Vagina (tissue), 2 donors: ENCODE results near the gene CAPN12. TPM values are rescaled to one million over a fixed set of nuclear protein-coding genes. Genes with fewer than 3 reads are reported as not detected.

Experiments
- DNase-seq, 2 donors: peaks; one replicate each; pipeline ENCODE4 v3.0.0-alpha.2; 2017; ENCODE audit errors: extremely low spot score in 2 of 2
- H3K27ac ChIP-seq: fragments of 200-600 bp; sonication (generic); one replicate; pipeline ENCODE4 v1.5.1; 2019
- H3K27me3 ChIP-seq: fragments of 200-600 bp; sonication (generic); one replicate; pipeline ENCODE4 v1.5.1; 2019
- H3K36me3 ChIP-seq, 2 donors: fragments of 200-600 bp; sonication (generic); one replicate each; pipeline ENCODE4 v1.5.1; 2017 to 2019
- H3K4me1 ChIP-seq: fragments of 200-600 bp; sonication (generic); one replicate; pipeline ENCODE4 v1.5.1; 2019
- H3K4me3 ChIP-seq, 2 donors: fragments of 200-600 bp; sonication (generic); 1 replicate in 1 of 2; 2 replicates in 1 of 2; pipeline ENCODE4 v1.5.1; 2016 to 2019
- H3K9me3 ChIP-seq: fragments of 200-600 bp; sonication (generic); one replicate; pipeline ENCODE4 v1.5.1; 2019
- CTCF ChIP-seq, 3 experiments: fragments of 450-650 bp in 2 of 3; fragments of 200-600 bp in 1 of 3; sonication (generic) in 1 of 3; IDR thresholded peaks; one replicate each; pipeline ENCODE4 v1.5.1; 2017 to 2019; ENCODE audit warnings: antibody characterized with exemption in 3 of 3, mild to moderate bottlenecking in 2 of 3, moderate library complexity in 2 of 3
- POLR2A ChIP-seq, 2 donors: fragments of 450-650 bp; IDR thresholded peaks; one replicate each; pipeline ENCODE4 v1.6.1; 2017; ENCODE audit warnings: antibody characterized with exemption in 2 of 2, mild to moderate bottlenecking in 2 of 2, moderate library complexity in 2 of 2
- POLR2AphosphoS5 ChIP-seq, 2 donors: sonication (generic); formaldehyde crosslinking; IDR thresholded peaks; one replicate each; pipeline ENCODE4 v1.9.0; 2017; ENCODE audit warnings: antibody characterized with exemption in 2 of 2, mild to moderate bottlenecking in 2 of 2, low read depth in 1 of 2; ENCODE audit not compliant: insufficient read depth in 1 of 2
- intact Hi-C: fragments of 100-400 bp; cut with DNase I; formaldehyde crosslinking; loops from one replicate; pipeline ENCODE4 v1.15.1; 2023
- total RNA-seq: library from RNA; depleted of rRNA; stranded (reverse); fragments of >200 nt; gene quantifications from one replicate; pipeline ENCODE4 v1.2.3, GENCODE V29; 2016

CAPN12 gene
- total RNA-seq, 1 donor from 2014 or later, result 9.6 TPM

- Histone ChIP-seq H3K27me3 (no peaks in the 10 kb centered on the region), H3K9me3 (no peaks in the 10 kb centered on the region), H3K27ac (peak overlapping the region; percentile 65), H3K4me1 (peaks cover 67% of the 10 kb centered on the region), H3K4me3 (no peak overlapping the region), H3K36me3 (peaks cover 0 to 77% of the 10 kb centered on the region in 2 donors)
- TF ChIP-seq CTCF (IDR thresholded peaks at IDR 0.05) (no peak), POLR2A (IDR thresholded peaks at IDR 0.05) (no peak), POLR2AphosphoS5 (IDR thresholded peaks at IDR 0.05; ENCODE audit: insufficient read depth in 1 of 2, low read depth in 1 of 2) (peak in 1 of 2 donors; percentile 31)
- no peak for DNase-seq
- intact Hi-C loops, result no loop called here
These were observed 33.1 kb downstream of the CAPN12 start for GRCh38 chr19:38710928-38711725.

GRCh38 chr19:38710416-38710702 lies 33.9 kb downstream of the CAPN12 start:
- H3K27ac ChIP-seq, result peak overlapping the region; percentile 49
- no peak overlapping the region for H3K4me3 ChIP-seq
- intact Hi-C loops, result no loop called here
- H3K27me3 ChIP-seq, result no peaks in the 10 kb centered on the region
- H3K4me1 ChIP-seq, result peaks cover 67% of the 10 kb centered on the region
- H3K36me3 ChIP-seq, result peaks cover 2 to 77% of the 10 kb centered on the region in 2 donors
- DNase-seq, result no peak
- TF ChIP-seq CTCF (IDR thresholded peaks at IDR 0.05) (no peak), POLR2AphosphoS5 (IDR thresholded peaks at IDR 0.05; ENCODE audit: insufficient read depth in 1 of 2, low read depth in 1 of 2) (no peak), POLR2A (IDR thresholded peaks at IDR 0.05) (no peak)
- no peaks in the 10 kb centered on the region for H3K9me3 ChIP-seq

GRCh38 chr19:38709671-38710415 lies 34.4 kb downstream of the CAPN12 start:
- no peak for DNase-seq
- TF ChIP-seq CTCF (IDR thresholded peaks at IDR 0.05) (no peak), POLR2A (IDR thresholded peaks at IDR 0.05) (no peak), POLR2AphosphoS5 (IDR thresholded peaks at IDR 0.05; ENCODE audit: insufficient read depth in 1 of 2, low read depth in 1 of 2) (peak in 1 of 2 donors; percentile 17)
- Histone ChIP-seq H3K36me3 (peaks cover 2 to 77% of the 10 kb centered on the region in 2 donors), H3K27ac (peak overlapping the region; percentile 49), H3K4me3 (no peak overlapping the region), H3K4me1 (peaks cover 67% of the 10 kb centered on the region), H3K9me3 (no peaks in the 10 kb centered on the region), H3K27me3 (no peaks in the 10 kb centered on the region)
- intact Hi-C loops, result no loop called here

GRCh38 chr19:38709119-38709518 lies 35.2 kb downstream of the CAPN12 start:
- H3K36me3 ChIP-seq, result peaks cover 2 to 77% of the 10 kb centered on the region in 2 donors
- no peak overlapping the region for H3K4me3 ChIP-seq
- H3K27ac ChIP-seq, result peak overlapping the region; percentile 49
- TF ChIP-seq POLR2AphosphoS5 (IDR thresholded peaks at IDR 0.05; ENCODE audit: insufficient read depth in 1 of 2, low read depth in 1 of 2) (no peak), CTCF (IDR thresholded peaks at IDR 0.05) (no peak), POLR2A (IDR thresholded peaks at IDR 0.05) (no peak)
- H3K27me3 ChIP-seq, result no peaks in the 10 kb centered on the region
- H3K9me3 ChIP-seq, result no peaks in the 10 kb centered on the region
- peaks cover 67% of the 10 kb centered on the region for H3K4me1 ChIP-seq
- intact Hi-C loops, result no loop called here
- DNase-seq, result no peak
